G401.6 (cell line): Measurements from ENCODE around the gene ATP5PD.
"Not testable (repeated sequence)": the region's sequence is repeated elsewhere in the genome, so short reads cannot be mapped to it uniquely, and the experiment has no call there.

Source experiments
- FAIRE-seq: peaks from 2 replicates; lab custom pipeline; 2012; peaks lifted over from hg19 to GRCh38; lab: Jason Lieb, UNC

The ATP5PD gene

GRCh38 chr17:75020331-75021110 lies 26.2 kb downstream of the ATP5PD start:
- no peak for FAIRE-seq

DNA sequence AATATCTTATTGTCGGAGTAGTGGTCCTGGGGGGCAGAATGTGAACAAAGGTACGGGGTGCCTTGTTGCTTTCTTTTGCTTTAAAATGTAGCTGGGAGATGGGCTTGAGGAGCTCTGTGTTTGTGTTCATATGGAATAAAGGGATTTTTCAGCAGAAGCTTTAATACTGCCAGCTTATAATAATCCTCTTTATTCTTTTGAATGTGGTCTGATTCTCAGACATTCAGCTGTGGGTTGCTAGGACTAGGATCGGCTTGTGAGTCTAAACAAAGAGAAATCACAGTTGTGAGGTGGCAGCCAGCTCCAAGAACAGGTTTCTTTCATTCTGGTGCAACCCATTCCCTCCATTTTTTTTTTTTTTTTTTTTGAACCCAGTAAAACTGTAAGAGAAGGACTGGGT lies 27.1 kb downstream of the ATP5PD start:
- no peak for FAIRE-seq

- FAIRE-seq: no peak
These were observed 27.6 kb downstream of the ATP5PD start for GRCh38 chr17:75019146-75019545.

GRCh38 chr17:75013092-75013559 lies 33.6 kb downstream of the ATP5PD start:
- no peak for FAIRE-seq

DNA sequence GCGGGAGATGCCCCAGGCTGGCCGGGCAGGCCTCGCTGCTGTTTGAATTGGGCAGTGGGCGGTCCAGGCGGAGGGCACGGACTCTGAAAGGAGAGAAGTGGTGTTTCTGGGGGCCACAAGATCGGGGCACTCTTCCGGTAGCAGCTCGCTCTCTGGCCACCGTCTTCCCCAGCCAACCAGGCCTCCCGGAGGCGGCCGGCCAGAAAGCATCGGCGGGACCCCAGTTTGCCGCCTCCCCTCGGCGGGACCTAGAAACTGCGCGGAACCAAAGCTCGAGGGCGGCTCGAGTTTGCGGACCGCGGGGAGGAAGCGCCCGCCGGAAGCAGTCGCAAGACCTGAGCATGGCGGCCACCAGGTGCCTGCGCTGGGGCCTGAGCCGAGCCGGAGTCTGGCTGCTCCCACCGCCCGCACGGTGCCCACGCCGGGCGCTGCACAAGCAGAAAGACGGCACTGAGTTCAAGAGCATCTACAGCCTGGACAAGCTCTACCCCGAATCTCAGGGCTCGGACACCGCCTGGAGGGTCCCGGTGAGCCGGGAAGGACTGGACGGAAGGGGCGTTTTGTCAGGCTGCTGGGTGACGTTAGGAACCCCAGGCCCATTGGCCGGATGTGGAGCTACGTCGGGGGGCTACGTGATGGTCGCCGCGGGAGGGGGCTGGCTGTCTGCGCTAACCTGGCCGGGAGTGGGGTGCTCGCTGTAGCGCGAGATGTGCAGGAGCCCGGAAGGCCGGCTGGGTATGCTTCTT lies 34.2 kb downstream of the ATP5PD start, which contains the start of gene MRPL58:
Gene MRPL58, plus strand, starts transcription at position 325 of the 746 bp plus-strand sequence. Its CDS starts 17 bp downstream, at position 342.
- FAIRE-seq: no peak

- FAIRE-seq: no peak
These were observed 34.7 kb downstream of the ATP5PD start for GRCh38 chr17:75012096-75012345.

DNA sequence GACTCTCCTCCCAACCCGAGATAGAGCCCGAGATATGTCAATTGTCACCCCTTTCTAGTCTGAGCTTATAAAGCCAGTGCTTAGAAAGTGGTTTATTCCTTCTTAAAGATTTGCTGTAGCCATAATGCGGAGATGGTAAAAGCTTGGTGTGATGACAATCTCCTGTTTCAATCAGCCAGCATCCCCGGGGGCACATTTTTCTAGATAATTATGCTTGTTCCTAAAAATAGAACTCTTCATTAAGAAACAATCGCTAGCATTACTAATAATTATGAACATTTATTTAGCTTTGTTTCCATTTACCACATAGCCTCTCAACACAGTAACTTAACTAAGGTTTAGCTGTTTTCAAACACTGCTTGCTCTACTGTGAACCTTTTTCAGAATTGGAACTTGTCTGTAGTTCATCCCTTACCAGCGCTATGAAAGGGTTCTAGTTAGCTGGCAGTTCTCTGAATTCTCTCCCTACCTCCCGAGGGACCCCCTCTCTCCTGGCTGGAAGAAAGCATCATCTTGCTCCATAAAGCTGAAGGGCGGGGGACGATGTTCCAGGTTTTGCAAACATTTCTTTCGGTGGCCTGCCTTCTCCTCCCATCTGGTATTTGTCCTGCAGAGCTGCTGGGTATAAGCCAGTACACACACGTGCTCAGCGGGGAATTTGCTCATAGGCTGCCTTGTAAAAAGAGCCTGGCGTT lies 35.2 kb downstream of the ATP5PD start:
- peak; percentile 91 for FAIRE-seq

DNA sequence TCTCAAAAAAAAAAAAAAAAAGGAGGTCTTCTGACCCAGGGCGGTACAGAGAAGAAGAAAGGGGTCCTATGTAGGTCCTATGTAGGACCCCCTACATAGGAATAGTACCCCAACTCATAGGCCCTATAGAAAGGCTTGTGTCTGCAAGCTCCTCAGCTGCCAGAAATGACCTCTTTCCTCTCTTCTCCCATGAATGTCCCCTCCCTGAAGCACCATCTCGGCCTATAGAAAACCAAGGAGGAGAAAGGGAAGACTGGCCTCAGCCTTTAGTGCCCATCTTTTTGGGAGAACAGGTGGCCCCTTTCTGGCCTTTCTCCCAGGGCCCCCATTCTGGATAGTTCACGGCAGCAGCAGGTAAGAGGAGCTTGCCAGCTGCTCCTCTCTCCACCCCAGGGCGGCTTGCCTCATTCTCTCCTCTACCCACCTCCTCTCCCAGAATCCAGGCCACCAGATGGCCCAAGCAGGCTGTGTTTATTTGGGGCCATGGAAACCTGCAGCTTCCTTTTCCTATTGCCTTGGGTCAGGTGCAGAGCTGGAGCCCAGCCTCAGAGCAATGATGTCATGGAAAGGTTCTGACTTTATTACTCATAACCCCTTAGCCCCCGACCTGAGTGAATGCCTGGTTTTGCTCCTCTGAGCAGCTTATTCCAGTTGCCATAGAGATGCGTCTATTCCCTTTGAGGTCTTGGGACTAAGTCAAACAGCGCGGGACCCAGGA lies 35.9 kb downstream of the ATP5PD start:
- FAIRE-seq: peak; percentile 96

DNA sequence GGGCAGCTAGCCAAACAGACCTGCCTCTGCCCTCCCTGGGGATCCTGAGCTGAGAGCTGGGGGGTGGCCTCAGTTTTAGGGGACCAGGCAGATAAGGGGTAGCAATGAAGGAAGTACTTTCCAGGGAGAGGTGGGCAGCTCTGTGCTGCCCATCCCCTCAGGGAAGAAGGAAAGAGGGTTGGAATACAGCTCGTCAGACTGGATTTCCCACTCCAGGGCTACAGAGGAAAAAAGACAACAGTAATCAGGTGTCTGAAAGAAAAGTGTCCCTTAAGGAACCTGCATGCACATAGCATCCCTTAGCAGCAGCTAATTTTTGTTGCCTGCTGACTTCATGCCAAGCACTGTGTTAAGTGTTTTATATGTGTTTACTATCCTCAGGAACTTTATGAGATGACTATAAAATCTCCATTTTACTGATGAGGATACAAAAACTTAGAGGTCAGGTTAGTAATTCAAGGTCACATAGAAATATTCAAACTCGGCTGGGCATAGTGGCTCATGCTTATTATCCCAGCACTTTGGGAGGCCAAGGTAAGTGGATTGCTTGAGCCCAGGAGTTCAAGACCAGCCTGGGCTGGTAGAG lies 37.5 kb downstream of the ATP5PD start:
- peak; percentile 74 for FAIRE-seq

GRCh38 chr17:75008373-75008772 lies 38.4 kb downstream of the ATP5PD start:
- no peak for FAIRE-seq

DNA sequence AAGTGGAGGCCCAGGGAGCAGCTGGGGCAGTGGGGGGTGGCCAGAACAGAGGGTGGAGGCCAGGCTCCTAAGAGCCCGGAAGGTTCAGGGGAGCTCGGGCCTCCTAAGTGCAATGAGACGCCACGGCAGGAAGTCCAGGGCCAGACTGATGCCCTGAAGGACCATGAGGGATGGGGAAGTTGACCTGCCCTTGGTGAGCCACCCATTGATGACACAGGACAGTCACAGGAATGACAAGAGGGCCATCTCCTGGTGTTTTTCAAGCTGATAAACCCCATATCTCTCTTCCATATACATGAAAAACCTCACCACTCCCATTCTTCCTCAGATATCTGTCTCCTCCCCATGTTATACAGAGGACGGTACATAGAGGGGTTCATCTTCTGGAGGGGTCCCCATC lies 40.1 kb downstream of the ATP5PD start:
- FAIRE-seq: no peak

DNA sequence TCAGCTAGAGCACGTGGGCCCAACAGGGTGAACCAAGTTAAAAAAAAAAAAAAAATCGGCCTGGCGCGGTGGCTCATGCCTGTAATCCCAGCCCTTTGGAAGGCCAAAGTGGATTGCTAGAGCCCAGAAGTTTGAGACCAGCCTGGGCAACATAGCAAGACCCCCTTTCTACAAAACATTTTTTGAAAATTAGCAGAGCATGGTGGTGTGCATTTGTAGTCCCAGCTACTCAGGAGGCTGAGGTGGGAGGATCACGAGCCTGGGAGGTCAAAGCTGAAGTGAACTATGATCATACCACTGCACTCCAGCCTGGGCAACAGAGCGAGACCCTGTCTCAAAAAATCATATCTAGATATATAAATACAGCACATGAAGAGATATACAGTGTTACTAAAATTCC lies 40.7 kb downstream of the ATP5PD start:
- not testable (repeated sequence) for FAIRE-seq

DNA sequence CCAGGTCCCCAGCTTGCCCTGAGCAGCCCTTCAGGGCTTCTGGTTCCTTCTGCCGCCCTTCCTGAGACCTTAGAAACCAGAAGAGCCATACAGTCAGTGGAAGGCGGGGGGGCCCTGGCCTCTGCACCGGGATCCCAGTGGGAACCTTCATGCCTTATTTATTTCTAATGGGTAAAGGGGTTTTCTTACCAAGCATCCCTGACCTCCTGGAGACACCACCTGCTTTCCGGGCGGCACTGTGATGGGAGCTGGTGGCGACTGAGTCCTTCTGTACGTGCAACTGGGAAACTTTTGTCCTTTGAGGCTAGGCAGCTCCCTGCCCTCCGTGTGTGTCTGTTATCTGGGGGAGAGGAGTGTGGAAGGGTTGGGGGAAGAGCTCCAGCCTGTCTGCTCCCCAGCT lies 41.5 kb downstream of the ATP5PD start:
- no peak for FAIRE-seq

- FAIRE-seq: no peak
These were observed 42.4 kb downstream of the ATP5PD start for GRCh38 chr17:75004371-75004770.

DNA sequence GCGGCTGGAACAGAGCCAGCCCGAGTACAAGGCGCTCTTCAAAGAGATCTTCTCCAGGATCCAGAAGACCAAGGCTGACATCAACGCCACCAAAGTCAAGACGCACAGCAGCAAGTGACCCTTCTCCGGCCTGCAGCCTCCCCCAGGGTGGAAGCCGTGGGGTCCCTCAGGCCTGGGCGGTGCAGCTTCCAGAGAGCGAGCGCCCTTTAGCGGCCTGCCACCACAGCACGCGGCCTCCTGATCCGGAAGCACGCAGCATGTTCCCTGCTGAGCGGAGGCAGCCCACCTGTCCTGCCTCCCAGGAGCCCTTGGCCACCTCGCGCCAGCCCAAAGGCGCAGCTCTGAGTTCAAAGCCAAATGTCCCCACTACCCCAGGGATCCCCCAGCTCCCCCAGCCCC lies 42.8 kb downstream of the ATP5PD start:
- no peak for FAIRE-seq

DNA sequence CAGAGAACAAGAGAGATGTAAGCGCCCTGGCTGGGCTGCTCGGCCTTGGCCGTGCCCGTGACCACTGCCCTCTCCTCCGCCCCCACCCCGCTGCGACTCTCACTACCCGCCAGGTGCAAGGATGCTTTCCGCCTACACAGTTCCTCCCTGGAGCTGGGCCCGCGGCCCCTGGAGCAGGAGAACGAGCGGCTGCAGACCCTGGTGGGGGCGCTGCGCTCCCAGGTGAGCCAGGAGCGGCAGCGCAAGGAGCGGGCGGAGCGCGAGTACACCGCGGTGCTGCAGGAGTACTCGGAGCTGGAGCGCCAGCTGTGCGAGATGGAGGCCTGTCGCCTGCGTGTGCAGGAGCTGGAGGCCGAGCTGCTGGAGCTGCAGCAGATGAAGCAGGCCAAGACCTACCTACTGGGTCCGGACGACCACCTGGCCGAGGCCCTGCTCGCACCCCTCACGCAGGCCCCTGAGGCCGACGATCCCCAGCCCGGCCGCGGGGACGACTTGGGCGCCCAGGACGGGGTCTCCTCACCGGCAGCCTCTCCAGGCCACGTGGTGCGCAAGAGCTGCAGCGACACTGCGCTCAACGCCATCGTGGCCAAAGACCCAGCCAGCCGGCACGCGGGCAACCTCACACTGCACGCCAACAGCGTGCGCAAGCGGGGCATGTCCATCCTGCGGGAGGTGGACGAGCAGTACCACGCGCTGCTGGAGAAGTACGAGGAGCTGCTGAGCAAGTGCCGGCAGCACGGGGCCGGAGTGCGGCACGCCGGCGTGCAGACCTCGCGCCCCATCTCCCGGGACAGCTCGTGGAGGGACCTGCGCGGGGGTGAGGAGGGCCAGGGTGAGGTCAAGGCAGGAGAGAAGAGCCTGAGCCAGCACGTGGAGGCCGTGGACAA lies 43.5 kb downstream of the ATP5PD start:
- FAIRE-seq: no peak

- FAIRE-seq: no peak
These were observed 44.6 kb downstream of the ATP5PD start for GRCh38 chr17:75001915-75002843.

DNA sequence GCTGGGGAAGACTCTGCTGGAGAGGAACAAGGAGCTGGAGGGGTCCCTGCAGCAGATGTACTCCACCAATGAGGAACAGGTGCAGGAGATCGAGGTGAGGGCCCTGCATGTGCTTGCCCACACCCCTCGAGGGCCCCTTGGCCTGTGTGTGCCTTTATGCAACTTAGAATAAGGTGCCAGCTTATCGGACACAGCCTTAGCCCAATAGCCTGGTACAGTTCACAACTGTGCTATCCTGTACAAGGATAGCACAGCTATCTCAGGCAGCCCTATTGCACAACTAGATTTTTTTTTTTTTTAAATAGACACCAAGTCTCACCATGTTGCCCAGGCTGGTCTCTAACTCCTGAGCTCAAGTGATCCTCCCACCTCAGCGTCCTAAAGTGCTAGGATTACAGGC lies 47.2 kb downstream of the ATP5PD start:
- no peak for FAIRE-seq

GRCh38 chr17:74998783-74999182 lies 48.0 kb downstream of the ATP5PD start:
- no peak for FAIRE-seq

GRCh38 chr17:74995847-74996246 lies 50.9 kb downstream of the ATP5PD start:
- FAIRE-seq: no peak
